NCI-H446 treated with DMSO at 0.1 percent for 48 hours (cell line): ENCODE data around the gene HMG20B.

ENCODE experiments used
- DNase-seq: peaks from one replicate; lab custom pipeline; 2025; lab: John Stamatoyannopoulos, UW

HMG20B gene

GRCh38 chr19:3607303-3608078 is 34.7 kb downstream of the HMG20B start:
- DNase-seq: no peak

- no peak for DNase-seq
These were observed 35.4 kb downstream of the HMG20B start for GRCh38 chr19:3608079-3608641.

DNA sequence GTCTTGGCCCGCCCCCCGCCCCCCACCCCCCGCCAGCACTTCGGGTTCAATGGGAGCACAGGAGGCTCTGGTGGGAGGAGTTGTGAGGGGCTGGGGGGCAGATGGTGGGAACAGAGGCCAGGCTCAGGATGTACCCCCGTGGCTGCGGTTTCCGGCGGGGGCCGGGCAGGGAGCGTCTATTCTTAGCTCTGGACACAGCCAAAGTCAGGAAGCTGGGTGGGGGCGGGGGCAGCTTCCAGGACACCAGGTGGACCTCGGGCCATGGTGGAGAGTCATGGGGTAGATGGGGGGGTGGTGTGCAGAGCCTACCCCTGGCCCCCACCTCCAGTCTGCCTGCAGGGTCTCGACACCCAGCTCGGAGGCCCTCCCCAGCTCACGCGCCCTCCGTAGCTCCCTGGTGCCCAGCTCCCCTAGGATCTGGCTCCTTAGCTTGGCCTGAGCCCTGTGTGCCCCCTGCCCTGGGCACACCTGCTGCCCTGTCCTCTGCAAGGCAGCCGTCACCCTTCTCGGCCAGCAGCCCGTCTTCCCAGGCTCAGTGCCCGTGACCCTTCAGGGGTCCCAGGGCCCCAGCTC is 36.1 kb downstream of the HMG20B start:
- no peak for DNase-seq

GRCh38 chr19:3609779-3610719 is 37.3 kb downstream of the HMG20B start:
- no peak for DNase-seq

DNA sequence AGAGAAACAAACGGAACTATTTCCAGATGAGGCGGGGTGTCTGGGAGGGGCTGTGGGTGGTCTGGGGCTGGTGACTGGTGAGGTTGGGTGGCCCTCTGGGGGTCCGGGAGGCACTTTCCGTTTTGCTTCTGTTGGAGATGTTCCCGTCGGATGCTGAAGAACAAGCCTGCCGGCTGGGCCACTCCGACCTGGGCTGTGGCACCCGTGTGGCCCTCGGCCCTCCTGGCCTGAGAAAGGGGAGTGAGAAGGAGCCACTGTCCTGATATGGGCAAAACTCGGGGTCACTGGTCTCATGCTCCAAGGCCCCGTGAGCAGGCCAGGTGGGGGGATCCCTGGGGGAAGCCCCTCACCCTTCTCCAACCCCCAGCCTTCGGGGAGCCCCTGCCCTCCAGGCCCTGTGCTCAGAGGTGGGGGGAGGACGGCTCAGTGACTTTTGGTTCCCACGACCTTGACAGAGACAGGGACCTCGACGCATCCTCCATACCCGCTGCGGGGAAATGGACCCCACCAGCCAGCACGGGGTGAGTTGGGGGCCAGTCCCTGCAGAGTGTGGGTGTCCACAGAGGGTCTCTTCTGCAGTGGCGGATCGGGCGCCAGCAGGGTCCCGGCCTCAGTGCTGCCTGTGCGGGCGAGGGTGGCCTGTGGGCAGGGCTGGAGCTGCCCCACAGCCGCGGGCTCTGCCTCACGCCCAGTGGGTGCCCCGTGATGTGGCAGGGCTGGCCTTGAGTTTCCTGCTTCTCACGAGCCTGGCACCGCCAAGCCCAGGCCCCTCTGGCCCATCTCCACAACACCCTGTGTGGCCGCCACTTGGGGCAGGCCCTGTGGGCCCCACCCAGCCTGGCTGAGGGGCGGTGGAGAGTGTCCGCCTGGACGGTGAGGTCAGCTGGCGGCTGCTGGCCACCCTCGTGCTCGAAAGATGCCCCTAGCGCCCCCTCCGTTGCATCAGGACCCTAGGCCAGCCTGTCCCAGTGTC is 38.3 kb downstream of the HMG20B start:
- DNase-seq: no peak

GRCh38 chr19:3611841-3612240 is 39.1 kb downstream of the HMG20B start:
- DNase-seq: no peak

DNA sequence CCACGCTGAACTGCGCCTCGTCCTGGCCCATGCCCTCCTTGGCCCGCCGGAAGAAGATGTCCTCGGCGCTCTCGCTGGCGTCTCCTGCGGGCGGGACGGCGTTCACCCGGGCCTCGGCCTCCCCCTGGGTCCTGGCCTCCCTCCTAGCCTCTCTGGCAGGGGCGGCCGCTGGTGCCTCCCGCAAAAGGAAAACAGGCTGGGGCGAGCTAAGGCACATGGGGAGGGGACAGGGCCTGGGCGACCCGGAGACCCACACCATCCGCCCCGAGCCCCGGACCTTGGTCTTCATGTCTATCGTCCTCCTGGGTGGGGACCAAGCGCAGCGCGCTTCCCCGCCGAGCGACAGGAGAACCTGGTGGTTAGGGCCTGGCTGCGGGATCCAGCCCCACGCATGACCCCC is 39.6 kb downstream of the HMG20B start:
- DNase-seq: no peak

GRCh38 chr19:3612901-3613741 is 40.4 kb downstream of the HMG20B start:
- DNase-seq: no peak

DNA sequence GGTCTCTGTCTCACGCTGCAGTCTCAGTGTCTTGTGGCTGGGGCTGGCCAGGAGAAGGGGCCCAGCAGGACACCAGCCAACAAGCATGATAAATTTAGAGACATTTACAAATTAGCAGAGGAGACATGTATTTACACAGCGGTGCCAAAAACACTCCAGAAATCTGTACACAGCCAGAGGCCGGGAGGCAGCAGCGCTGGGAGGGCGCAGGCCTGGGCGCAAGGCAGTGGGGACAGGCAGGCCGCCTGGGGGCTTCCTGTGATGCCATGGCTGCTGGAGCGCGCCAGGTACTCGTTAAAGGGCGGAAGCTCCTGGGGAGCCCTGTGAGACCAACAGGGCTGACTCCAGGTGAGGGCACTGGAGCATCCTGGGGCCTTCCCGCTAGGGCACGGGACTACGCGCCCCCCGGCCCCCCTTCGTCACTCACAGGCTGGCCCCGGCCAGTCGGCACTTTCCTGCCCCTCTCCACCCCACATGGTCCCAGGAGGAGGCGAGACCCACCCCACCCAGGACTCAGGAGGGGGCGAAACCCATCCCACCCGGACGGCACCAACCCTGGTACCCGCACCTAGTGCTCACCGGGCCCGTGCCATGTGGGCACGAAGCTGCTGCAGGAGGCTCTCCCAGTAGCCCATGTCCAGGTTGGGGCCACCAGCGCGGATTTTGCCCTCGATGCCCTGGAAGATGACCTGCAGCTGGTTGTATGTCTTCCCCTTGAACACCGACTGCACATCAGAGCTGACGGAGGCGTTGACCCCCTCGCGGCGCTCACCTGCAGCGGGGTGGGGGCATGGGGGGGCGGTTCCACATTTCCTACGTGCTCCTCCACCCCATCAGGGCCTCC is 41.3 kb downstream of the HMG20B start:
- DNase-seq: no peak

DNA sequence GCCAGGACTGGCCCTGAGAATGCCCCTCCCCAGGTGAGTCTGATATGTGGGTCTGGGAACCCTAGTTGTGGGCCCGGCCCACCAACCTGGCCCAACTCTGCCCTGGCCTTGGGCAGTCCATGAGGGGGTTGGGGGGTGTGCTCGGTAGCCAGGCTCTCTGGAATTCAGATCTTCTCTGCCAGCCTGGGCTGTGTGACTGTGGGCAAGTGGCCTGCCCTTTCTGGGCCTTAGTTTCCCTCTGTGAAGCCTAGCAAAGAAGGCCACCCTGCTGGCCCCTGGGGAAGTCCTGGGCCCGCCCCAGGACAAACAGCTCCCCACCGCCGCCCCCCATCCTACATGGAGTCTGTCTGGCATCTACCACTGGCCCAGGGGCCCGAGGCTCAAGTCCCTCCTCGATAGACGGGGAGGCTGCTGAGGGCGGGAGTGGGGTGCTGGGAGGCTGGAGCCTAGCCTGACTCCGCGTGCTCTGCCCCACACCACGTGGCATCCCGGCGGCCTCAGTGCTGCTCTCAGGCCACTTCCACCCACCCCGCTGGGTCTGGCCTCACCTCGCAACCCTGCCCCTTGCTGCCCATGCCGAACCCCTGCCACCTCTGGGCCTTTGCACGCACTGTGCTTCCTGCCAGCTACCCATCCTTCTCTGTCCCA is 42.2 kb downstream of the HMG20B start:
- no peak for DNase-seq

DNA sequence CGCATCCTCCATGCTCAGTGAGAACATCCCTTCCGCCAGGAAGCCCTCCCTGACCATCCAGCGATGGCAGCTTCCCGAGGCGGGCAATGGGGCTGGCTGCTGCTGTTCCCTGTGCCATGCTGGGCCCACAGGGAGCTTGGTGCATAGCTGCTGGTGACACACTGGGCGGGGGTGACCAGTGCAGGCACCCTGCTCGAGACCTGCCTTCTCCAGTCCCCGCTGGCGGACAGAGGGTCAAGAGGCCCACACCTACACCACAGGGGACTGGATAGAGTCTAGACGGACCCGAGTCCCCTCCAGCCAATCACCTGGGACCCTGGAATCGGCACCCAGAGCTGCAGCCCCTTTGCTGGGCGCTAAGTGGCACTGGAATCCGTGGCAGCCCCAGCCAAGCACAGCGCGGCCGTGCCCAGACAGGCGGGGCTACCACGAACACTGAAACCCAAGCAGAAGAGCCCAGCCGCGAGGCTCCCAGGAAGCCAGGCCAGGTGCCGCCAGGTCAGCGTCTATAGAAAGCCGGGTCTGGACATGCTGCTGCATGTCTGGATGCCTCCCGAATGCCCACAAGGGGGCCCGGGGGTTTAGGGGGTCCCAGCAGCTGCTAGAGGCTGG is 42.9 kb downstream of the HMG20B start:
- DNase-seq: no peak

GRCh38 chr19:3617463-3617862 is 44.7 kb downstream of the HMG20B start:
- no peak for DNase-seq

DNA sequence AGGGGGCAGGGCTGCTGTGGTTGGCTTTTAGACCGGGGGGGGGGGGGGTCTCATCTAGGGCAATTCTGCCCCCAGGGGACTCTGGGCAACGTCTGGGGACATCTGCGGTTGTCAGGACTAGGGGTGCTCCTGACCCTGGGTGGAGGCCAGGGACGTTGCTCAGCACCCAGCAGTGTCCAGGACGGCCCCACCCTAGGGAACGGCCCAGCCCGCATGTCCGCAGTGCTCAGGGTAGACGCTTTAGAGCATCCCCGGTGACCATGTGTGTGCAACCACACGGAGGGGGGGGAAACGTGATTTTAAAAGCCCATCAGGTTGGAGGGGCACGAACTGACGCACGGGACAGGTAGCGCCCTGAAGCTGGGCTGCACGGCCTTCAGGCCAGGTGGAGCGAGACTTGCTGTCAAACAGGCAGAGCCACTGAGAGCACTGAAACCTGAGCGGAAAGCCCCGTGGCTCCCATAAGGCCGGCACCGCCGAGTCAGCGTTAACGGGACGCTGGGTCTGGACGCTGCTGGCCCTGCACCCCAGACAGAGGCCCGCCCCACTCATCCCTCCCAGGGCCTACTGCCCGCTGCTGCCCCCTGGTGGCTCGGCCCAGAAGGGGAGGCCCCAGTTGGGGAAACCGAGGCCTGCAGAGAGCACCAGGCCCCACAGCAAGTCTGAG is 45.5 kb downstream of the HMG20B start:
- DNase-seq: no peak

- no peak for DNase-seq
These were observed 46.3 kb downstream of the HMG20B start for GRCh38 chr19:3618811-3619630.

DNA sequence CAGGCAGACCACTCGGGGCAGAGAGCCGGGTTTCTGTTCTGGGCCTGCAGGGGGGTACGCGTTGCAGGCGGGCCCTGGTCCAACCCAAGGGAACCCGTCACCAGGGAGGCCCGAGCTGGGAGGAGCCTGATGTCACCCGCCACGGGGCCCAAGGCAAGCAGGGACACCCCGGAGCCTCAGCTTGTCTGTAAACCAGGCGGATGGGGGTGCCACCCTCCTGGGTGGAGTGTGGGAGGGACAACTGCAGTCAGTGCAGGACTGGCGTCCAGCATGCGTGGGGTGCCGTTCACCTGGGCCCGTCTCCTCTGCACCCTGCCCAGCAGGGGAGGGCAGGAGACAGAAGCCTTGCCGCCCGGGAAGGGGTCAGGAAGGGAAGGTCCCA is 46.9 kb downstream of the HMG20B start:
- no peak for DNase-seq

GRCh38 chr19:3620145-3620816 is 47.5 kb downstream of the HMG20B start:
- no peak for DNase-seq
